HG02623 (cell line): ENCODE data around the gene TPGS2.
"Not testable (repeated sequence)": the region's sequence is repeated elsewhere in the genome, so short reads cannot be mapped to it uniquely, and the experiment has no call there.

Experiments
- ATAC-seq: cut with Tn5 transposase; IDR thresholded peaks from one replicate; pipeline ENCODE4 v1.9.1; 2021; ENCODE audit warnings: moderate library complexity; ENCODE audit not compliant: unreplicated experiment

TPGS2 gene

GRCh38 chr18:36777566-36777965, 51.2 kb downstream of the TPGS2 start:
- ATAC-seq: no peak

DNA sequence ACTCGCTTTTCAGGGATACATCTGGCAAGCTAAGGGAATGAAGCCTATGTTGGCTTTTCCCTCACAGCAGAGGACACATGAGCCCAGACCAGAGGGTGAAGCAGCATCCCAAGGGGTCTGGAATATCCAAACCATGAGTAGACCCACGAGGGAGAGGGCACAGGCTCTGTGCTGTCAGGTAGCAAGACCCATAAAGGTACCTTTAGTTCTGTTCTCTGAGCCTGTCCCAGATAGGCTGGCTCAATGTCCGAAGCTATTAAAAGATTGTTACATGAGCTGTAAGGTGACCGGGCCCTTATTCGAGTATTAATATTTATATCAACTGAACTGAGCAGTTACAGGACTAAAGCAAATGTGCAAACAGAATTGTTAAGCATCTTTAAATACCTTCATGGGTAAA, 52.2 kb downstream of the TPGS2 start:
- no peak for ATAC-seq

DNA sequence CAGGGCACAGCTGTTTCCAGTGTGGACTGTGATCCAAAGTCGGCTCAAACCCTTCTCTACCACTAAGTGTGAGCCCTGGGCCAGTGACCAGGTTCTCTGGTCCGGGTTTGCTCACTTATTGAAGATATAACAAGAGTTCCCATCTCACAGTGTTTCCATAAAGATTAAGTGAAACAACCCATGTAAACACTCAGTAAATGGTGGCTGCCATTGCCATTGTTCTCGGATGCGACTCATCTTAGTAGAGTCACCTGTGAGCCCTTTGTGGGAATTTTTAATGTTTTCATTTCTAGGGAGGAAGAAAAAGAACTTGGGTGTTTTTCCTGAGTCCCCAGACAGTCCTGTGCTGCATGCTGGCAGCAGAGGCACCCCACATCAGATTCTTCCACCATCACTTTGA, 53.4 kb downstream of the TPGS2 start:
- ATAC-seq: no peak

- no peak for ATAC-seq
Observed at GRCh38 chr18:36772241-36772723, 56.5 kb downstream of the TPGS2 start.

GRCh38 chr18:36771245-36771644, 57.6 kb downstream of the TPGS2 start:
- no peak for ATAC-seq

GRCh38 chr18:36770315-36770946, 58.4 kb downstream of the TPGS2 start:
- no peak for ATAC-seq

DNA sequence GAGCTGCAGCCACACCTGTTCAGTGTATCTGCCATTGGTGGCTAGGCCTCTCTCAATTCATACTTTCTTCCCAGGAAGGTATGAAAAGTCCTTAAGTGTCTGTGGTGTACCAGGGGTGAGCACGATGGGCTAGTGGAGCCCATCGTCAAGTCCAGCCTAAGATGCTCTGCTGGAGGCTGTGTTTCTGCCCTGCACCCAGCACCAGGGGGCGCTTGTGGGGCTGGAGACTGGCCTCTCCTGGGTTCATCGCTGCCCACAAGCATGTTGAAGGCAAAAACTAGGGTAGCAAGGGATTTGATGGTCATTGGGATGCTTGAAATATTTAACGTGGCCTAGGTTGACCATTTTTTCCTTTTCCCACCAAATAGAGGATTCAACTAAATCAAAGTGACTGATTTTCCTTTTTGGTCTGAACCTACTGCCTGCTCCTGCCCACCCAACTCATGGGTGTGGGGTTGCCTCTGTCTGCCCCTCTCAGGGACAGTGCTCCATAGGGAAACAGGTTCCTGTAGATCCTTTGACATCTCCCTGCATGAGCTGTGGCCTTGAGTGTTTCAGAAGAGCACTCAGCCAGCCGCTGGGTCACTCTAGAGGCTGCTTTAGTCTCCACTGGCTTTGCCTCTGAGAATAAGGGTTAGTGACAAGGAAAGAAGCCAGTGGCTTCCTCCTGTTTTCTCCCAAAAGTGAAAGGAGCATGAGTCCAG, 59.0 kb downstream of the TPGS2 start:
- no peak for ATAC-seq

DNA sequence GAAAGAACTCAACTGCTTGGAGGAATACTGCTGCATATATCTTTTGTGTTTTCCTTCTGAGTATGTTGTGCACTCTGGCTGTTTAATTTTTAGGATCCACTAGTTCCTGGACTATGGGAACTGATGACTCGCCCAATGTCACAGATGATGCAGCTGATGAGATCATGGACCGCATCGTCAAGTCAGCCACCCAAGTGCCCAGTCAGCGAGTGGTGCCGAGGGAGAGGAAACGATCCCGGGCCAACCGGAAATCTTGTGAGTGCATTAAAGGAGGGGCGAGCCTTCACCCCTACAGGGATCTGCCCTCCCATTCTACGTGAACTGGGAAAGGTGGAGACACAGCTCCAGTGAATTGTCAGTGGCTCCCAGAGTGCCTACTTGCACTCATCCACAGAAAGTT, 59.6 kb downstream of the TPGS2 start:
- no peak for ATAC-seq

GRCh38 chr18:36766836-36767235, 62.0 kb downstream of the TPGS2 start:
- no peak for ATAC-seq

GRCh38 chr18:36762965-36763364, 65.8 kb downstream of the TPGS2 start:
- not testable (repeated sequence) for ATAC-seq

GRCh38 chr18:36762074-36762473, 66.7 kb downstream of the TPGS2 start:
- no peak for ATAC-seq

- no peak for ATAC-seq
Observed at GRCh38 chr18:36761186-36761698, 67.6 kb downstream of the TPGS2 start.

DNA sequence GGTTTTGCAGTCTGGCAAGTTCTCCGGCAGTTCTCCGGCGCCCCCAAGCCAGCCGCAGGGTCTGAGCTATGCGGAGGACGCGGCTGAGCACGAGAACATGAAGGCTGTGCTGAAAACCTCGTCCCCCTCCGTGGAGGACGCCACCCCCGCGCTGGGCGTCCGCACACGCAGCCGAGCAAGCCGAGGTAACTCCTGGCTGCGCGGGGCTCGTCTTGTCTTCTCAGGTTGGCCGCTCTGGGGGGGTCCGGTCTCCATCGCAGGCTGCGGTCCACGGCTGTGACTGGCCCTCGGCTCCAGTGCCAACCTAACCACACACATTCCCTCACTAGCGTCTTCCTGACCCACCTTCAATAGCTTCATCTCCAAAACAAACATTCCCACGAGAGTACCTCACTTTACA, 68.2 kb downstream of the TPGS2 start:
- no peak for ATAC-seq

DNA sequence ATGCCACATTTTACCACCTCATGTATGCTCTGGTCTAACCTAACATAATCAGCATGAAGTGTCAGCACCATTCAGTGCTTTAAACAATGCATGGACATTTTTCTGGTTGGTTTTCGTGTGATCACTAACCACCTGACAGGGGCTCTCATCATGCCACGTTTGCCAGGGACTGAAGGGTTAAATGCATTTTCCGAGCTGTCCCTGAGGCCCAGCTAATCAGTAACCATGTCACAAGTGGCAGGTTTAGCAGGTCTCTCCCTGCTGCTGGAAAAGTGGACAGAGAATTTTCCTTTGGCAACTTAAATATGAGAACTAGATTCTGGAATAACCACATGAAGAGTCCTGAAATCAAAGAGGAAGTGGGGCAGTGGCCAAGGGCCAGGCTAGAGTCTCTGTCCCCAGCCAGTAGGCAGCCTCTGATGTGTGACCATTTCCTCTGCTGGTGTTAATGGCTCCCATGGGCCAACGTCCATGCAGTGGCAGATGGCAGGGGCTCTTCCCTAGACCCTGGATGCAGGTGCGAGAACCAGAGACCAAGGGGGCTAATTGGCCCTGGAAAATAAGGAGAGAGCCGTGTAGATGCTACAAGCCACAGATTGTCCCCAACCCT, 69.5 kb downstream of the TPGS2 start:
- no peak for ATAC-seq

DNA sequence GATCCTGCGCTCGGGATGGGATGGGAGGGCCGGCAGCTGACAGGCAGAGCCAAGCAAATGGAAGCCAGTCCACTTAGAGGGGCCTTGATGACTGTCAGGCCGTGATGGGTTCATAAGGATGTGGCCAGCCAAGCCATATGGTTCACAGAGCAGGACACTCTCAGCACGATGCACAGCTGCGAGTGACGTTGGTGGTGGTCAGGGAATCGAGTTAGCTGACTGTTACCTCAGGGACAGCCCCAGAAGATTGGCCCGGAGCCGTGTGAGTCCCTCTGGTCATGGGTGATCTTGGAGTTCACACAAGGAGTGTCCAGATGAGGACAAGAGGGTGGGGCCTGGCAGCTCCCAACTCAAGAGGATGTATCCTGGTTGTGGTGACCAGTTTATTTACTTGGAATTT, 70.2 kb downstream of the TPGS2 start:
- no peak for ATAC-seq

- ATAC-seq: no peak
Observed at GRCh38 chr18:36757991-36758390, 70.8 kb downstream of the TPGS2 start.

- ATAC-seq: no peak
Observed at GRCh38 chr18:36757081-36757480, 71.7 kb downstream of the TPGS2 start.

DNA sequence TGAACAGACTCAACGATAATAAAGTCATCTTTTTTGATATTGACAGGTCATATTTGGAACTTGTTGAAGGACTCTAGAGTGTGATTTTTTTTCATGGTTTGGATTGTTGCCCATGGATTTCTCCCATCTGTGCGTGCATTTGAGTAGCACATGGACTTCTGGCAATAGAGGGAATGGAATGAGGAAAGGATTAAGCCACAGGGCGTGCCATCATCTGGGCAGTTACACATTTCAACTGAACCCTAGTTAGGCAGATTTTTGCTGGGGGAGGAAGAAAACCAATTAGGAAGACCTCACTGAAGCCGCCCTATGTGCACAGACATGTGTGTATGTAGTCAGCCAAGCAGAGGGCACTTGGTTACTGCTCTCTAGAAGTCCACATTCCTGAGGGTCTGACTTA, 72.6 kb downstream of the TPGS2 start:
- ATAC-seq: no peak

DNA sequence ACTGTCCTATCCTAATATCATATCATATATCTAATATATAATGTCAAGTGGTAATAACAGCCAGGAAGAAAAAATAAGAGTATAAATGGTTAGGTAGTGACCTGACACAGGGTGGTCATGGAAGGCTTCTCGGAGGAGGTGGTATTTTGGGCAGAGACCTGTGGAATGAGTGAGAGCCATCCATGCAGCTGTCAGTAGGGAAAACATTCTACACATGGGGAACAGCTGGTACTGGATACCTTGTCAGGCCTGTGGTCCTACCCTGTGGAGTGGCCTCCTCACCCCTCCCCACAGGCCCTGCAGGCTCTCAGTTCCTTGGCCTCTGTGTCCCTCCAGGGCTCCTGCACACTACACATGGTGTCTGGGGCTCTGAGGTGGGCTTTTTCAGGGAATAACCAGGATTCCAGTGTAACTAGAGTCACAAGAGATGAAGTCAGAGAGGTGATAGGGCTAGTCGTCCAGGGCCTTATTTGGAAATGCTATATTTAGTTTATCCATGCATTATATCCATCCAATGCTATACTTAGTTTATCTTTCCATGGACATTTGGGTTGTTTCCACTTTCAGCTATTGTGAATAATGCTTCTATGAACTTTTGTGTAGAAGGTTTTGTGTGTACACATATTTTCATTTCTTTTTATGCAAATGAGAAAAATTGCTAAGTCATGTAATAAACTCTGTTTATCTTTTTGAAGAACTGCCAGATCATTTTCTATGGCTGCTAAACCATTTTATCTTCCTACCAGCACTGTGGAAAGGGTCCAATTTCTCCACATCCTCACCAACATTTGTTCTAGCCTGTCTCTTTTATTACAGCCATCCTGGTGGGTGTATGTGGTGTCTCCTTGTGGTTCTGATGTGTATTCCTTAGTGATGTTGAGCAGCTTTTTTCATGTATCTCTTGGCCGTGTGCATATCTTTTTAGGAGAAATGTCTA, 75.6 kb downstream of the TPGS2 start:
- ATAC-seq: no peak

DNA sequence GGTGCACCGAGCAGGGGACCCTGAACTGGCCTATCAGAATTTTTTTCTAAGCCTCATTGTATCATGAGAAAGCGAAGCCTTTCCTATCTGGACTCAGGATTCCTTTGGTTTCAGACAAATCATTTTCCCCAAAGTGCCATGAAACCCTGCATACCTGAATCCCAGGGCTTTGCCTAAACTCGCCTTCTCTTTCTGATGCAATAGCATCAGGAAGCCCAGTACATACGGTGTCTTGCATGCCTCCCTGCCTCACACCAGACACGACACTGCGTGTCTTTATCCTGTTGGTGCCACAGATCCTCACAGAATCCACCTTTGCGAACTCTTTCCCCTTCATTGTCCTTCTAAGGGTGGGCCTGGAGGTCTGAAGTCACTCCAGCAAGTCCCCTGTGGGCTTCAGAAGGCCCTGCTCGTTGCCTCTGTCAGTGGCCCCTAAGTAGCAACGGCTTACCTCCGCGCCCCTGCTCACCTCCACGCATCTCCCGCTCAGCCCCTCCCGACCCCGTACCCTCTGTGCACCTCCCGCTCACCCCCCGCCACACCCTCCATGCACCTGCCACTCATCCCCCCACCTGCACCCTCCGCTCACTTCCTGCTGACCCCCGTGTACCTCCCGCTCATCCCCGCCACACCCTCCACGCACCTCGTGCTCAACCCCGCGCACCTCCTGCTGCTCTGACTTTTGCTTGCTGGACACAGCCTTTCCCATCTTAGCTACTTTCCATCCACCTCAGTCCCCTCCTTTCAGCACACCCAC, 83.4 kb downstream of the TPGS2 start:
- no peak for ATAC-seq
